Glomerular visceral epithelial cell (primary cell): ENCODE measurements around the gene FBF1.
"Not testable (repeated sequence)": the region's sequence is repeated elsewhere in the genome, so short reads cannot be mapped to it uniquely, and the experiment has no call there.

Experiments used
- DNase-seq: peaks from one replicate; pipeline ENCODE4 v3.0.0-alpha.2; 2016; ENCODE audit errors: extremely low spot score

The FBF1 gene

GRCh38 chr17:75896415-75897159 is 44.3 kb downstream of the FBF1 start, which contains the start of gene TRIM65:
TRIM65 (minus strand) TSS chr17:75896951; CDS start chr17:75896937, 14 bp downstream.
- peak; percentile 78 for DNase-seq

- DNase-seq, result no peak
Measured at GRCh38 chr17:75895370-75896155, 45.3 kb downstream of the FBF1 start.

DNA sequence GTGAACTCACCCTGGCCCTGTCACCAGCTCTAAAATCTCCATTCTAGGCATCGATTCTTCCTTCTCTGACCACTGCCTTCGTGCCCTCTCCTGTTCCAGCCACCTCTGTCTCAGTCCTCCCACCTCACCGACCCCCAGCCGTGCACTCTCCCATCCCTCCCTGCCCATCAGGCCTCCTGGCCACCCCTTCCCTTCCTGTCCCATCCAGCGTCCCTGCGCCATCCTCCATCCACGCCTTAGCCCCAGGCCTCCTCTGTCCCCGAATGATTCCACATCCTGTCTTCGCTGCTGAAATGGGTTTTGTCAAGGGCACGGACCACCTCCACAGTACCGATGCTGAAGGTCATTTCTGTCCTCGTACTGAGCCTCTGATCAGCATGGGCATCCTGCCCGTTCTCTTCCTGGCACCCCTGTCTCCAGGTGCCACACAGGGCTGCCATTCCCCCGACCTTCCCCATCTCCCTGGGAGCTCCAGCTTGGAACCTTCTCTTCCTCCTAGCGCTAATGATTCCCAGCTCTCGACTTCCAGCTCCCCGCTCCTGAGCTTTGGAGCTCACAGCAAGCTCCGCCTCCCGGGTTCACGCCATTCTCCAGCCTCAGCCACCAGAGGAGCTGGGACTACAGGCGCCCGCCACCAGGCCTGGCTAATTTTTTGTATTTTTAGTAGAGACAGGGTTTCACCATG is 46.7 kb downstream of the FBF1 start:
- DNase-seq, result no peak

DNA sequence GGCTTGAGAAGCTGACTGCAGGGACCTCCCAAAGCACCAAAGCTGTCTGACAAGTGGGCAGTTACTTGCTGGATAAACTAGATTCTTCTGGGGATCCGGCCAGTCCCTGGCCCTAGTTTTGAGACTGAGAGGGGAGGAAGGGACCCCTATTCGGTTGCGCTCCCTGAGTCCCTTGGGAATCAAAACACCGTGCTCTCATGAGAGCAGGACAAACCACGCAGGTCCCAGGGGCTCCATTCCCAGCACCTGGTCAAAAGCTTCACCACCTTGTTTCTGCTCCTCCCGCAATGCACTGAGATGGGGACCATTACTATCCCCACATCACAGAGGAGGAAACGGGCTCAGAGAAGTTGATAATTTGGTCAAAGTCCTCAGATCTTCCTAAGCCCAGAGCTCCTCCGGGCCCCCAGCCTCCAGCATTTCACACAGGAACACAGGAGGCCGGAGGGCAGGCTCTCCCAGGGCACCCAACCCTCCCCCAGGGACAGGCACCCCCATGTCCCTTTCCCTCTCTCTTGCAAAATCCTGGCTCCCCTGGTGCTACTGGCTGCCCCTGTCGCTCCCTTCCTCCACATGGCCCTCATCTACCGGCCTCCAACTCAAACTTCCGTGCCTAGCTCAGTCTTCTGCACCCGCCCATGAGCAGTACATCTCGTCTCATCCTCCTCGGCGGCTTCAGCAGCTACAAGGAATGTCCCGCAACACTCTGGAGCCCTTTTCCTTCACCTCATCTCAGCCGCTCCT is 47.4 kb downstream of the FBF1 start:
- DNase-seq, result no peak

- DNase-seq, result no peak
Measured at GRCh38 chr17:75892556-75893224, 48.2 kb downstream of the FBF1 start.

DNA sequence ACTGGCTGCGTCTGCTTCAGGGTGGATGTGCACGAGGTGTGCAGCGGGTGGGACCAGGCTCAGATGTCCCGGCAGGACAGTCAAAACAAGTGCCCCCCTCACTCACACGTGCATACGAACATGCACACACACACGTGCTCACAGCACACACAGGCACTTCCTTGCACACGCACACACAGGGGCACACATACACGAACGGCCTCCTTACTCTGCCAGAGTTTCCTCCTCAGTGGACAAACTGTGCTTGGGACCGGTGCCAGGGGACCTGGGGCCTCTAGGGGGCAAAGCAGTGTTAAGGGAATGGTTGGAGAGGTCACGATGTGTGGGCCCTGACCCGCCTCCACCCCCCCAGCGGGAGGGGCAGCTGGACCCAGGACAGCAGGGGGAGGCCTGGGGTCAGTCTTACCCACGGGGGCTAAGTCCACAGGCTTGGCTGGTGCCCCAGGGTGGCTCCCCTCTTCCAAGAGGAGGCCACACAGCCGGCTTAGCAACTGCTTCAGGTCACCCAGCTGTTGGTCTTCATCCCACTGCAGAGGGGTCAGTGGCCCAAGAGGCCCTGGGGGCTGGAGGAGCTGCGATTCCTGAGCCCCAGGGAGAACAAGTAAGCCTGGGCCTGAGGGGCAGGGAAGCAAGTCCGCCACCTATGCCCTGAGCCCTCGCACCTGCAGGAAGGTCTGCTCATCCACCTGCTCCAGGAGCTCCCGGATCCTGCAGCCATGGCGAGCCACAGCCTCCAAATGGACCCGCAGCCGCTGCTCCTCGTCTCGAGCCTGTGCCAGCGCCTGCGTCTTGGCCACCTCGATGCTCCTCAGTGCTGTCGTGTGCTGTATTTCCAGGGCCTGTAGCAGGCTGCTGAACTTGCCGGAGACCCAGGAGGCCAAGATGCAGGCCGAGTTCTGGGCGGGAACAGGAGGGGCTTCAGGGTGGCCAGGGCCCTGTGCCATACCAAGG is 49.0 kb downstream of the FBF1 start:
- DNase-seq, result no peak

DNA sequence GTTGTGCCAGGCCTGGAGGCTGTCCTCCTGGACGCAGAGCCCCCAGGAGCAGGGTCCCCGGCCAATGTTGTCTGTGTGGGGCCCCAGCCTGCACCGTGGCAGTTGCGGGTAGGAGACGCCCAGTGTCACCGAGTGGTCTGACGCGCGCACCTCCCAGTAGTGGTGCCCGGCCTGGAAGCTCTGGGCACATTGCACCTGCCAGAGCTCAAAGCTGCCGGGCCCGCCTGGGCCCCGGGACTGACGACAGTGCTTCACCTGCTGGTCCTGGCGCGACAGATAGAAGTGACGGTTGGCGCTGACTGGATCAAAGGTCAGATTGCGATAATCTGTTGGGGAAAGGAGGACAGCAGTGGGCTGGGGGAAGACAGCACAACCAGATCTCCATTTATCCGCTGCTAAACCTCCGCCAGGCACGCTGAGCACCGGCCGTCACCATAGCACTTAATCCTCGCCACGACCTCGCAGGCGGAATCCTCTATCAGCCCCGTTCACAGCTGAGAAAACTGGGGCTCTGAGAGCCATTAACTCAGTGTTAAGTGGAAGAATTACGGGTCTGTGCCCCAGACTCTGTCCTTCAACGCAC is 49.7 kb downstream of the FBF1 start:
- DNase-seq, result no peak

GRCh38 chr17:75889454-75889853 is 51.4 kb downstream of the FBF1 start:
- DNase-seq, result no peak

DNA sequence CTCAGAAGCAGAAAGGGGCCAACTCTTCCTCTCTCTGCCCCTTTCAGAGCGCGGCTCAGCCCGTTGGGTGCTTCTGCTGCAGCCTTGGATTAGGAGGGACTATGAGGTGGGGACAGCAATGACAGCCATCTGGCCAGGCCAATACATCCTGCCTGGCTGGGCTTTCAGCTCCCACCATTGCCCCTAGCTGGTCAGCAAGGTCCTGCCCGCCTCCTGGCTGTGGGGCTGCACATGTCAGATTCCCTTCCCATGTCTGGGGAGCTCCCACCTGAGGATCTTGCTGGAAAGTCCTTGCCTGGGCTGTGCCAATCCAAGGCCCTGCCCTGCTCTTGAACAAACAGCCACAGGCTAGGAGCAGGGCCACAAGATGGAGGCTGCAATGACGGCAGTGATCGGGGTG is 52.4 kb downstream of the FBF1 start:
- no peak for DNase-seq

DNA sequence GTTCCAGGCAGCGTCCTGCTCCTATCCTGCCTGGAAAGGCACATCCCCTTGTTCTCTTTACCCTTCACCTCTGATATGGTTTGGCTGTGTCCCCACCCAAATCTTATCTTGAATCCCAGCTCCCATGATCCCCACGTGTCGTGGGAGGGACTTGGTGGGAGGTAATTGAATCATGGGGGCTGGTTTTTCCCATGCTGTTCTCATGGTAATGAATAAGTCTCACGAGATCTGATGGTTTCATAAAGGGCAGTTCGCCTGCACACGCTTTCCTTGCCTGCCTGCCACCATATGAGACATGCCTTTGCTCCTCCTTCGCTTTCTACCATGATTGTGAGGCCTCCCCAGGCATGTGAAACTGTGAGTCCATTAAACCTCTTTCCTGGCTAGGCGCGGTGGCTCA is 55.0 kb downstream of the FBF1 start:
- not testable (repeated sequence) for DNase-seq

- DNase-seq, result no peak
Measured at GRCh38 chr17:75885431-75885830, 55.4 kb downstream of the FBF1 start.

DNA sequence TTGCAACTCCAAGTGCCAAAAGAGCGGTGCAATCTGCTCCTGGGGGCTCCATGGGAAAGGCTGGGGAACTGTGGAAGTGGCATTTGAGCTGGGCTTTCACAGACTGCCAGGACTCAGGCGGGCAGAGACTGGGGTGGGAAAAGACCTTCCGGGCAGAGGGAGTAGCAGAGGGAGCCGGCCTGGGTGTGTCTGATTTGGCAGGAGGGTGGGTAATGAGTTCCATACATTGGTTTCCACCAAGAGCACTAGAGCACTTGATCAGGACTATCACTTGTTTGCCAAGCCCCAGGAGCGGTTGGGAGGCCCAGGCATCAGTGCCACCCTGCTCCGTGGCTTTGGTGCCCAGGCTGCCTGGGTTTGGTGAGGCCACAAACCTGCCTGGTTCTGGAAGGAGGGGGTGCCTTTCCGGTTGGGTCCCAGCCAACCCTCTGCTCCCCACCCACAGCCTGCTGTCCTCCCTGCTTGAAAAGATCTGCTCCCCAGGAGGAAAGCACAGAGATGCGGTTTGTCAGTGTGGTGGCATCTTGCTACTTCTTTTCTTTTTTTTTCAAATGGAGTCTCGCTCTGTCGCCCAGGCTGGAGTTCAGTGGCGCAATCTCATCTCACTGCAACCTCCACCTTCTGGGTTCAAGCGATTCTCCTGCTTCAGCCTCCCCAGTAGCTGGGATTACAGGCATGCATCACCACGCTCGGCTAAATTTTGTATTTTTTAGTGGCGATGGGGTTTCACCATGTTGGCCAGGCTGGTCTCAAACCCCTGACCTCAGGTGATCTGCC is 59.0 kb downstream of the FBF1 start:
- no peak for DNase-seq

DNA sequence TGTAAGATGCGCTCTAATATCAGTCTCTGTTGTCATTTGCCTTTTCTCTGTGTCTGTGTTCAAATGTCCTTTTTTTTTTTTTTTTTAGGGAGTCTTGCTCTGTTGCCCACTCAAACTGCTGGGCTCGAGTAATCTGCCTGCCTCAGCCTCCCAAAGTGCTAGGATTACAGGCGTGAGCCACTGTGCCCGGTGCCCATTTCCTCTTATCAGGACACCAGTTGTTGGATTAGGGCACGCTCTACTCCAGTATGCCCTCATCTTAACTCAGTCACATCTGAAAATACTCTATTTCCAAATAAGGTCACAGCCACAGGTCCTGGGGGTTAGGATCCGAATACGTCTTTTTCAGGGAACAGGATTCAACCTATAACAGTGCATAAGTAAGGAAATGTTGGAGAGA is 60.6 kb downstream of the FBF1 start:
- DNase-seq, result no peak

DNA sequence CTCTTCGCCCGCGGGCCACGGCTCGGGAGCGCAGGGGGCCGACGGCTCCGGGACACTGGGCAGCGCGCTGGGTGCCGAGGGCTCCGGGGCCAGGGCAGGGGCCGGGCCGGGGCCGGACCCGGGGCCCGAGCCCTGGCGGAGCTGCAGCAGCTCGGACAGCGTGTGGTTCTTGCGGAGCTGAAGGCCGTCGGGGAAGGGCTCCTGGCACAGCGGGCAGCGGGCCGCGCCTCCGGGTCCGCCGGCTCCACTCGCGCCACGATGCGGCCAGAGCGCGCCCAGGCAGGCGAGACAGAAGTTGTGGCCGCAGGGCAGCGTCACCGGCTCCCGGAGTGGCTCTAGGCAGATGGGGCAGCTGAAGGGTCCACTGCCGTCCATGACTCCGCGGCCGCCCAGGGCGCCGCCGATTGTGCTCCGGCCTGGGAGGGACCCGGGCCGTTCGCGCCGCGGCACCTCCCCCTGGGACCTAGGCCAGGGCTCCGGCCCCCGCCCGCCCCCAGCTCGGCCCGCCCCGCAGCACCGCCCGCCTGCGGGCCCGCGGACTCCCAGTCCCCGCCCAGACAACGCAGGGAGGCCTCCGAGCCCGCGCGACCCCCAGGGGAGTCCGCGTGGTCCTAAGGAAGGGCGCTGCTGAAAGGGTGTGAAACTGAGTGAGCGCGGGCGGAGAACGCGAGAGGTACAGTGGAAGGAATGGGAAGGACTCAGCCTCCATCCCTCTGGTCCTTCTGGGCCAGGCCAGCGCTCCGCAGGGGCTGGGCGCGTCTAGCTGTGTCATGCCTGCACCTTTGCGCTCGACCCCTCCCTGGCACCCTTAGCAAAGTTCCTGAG is 62.5 kb downstream of the FBF1 start, which contains the start of gene TRIM47:
TSS of gene TRIM47 (minus strand) at position 408 of the 825 bp plus-strand sequence. CDS start at position 375, 33 bp downstream.
- peak; percentile 66 for DNase-seq

DNA sequence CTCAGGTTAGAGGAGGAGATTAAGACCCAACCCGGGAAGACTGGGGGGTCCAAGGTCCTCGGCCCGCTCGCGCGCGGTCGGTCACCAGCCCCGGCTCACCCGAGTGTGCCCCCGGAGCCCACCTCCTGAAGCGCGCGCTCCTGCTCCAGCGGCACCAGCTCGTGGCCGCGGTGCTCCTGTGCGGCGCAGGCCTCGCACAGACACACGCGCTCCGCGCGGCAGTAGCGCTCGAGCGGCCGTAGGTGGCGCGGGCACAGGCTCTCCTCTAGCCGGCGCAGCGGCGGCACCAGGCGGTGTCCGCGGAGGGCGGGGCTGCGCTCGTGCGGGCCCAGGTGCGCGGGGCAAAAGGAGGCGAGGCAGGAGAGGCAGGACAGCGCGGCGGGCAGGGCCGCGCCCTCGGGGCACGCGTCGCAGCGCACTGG is 63.1 kb downstream of the FBF1 start:
- DNase-seq, result peak; percentile 73

GRCh38 chr17:75876938-75877751 is 63.7 kb downstream of the FBF1 start:
- DNase-seq, result peak; percentile 97
